Activated CD8-positive, alpha-beta memory T cell treated with anti-CD3 and anti-CD28 coated beads, Interleukin-2, amount 50 U/mL, for 48 hours (primary cell): ENCODE results near the gene GCNA.
"Not testable (repeated sequence)": the region's sequence is repeated elsewhere in the genome, so short reads cannot be mapped to it uniquely, and the experiment has no call there.

Experiments used
- DNase-seq: peaks from one replicate; pipeline ENCODE4 v3.0.0-alpha.2; 2020

The GCNA gene

GRCh38 chrX:71578253-71579135, at the start of gene GCNA:
Gene GCNA, plus strand, starts transcription at chrX:71578437. Its CDS starts 2,385 bp downstream, at chrX:71580822.
- no peak for DNase-seq

- DNase-seq: no peak
These were observed 46.0 kb upstream of the GCNA start for GRCh38 chrX:71532078-71532752.

- DNase-seq: peak; percentile 90
These were observed 45.3 kb upstream of the GCNA start, which contains the start of gene OGT for GRCh38 chrX:71532753-71533425. Gene OGT, plus strand, starts transcription at chrX:71533104. Its CDS starts 196 bp downstream, at chrX:71533300.

GRCh38 chrX:71533516-71533850, 44.8 kb upstream of the GCNA start:
- no peak for DNase-seq

- peak; percentile 69 for DNase-seq
These were observed 44.2 kb upstream of the GCNA start for GRCh38 chrX:71533851-71534561.

- no peak for DNase-seq
These were observed 43.3 kb upstream of the GCNA start for GRCh38 chrX:71534773-71535544.

- DNase-seq: no peak
These were observed 42.0 kb upstream of the GCNA start for GRCh38 chrX:71536285-71536684.

- DNase-seq: no peak
These were observed 40.5 kb upstream of the GCNA start for GRCh38 chrX:71537743-71538142.

GRCh38 chrX:71540801-71541200, 37.4 kb upstream of the GCNA start:
- DNase-seq: no peak

- DNase-seq: no peak
These were observed 36.8 kb upstream of the GCNA start for GRCh38 chrX:71541210-71542022.

GRCh38 chrX:71542411-71542810, 35.8 kb upstream of the GCNA start:
- DNase-seq: no peak

GRCh38 chrX:71542825-71543224, 35.4 kb upstream of the GCNA start:
- DNase-seq: no peak

- DNase-seq: no peak
These were observed 34.9 kb upstream of the GCNA start for GRCh38 chrX:71543316-71543715.

- DNase-seq: no peak
These were observed 32.9 kb upstream of the GCNA start for GRCh38 chrX:71545364-71545763.

GRCh38 chrX:71546879-71547278, 31.4 kb upstream of the GCNA start:
- DNase-seq: no peak

- no peak for DNase-seq
These were observed 30.9 kb upstream of the GCNA start for GRCh38 chrX:71547339-71547738.

- no peak for DNase-seq
These were observed 28.3 kb upstream of the GCNA start for GRCh38 chrX:71549986-71550385.

- no peak for DNase-seq
These were observed 27.7 kb upstream of the GCNA start for GRCh38 chrX:71550578-71550977.

- no peak for DNase-seq
These were observed 22.2 kb upstream of the GCNA start for GRCh38 chrX:71556036-71556435.

GRCh38 chrX:71558920-71559319, 19.3 kb upstream of the GCNA start:
- DNase-seq: no peak

- DNase-seq: not testable (repeated sequence)
These were observed 18.5 kb upstream of the GCNA start for GRCh38 chrX:71559773-71560172.
